Mucosa of descending colon (tissue), 3 donors: ENCODE data around the gene TUBA1C. TPM values are rescaled to one million over a fixed set of nuclear protein-coding genes. Genes with fewer than 3 reads are reported as not detected.

Experiments
- ATAC-seq: fragments of 200-7000 bp; cut with Tn5 transposase; one replicate; pipeline ENCODE4 v1.9.1; 2020; ENCODE audit warnings: mild to moderate bottlenecking, moderate library complexity
- DNase-seq, 3 donors: peaks; one replicate each; pipeline ENCODE4 v3.0.0-alpha.2; 2020
- H3K36me3 ChIP-seq: fragments of 200-600 bp; one replicate; pipeline ENCODE4 v1.8.0; 2021; ENCODE audit warnings: low read depth, mild to moderate bottlenecking
- H3K4me1 ChIP-seq: fragments of 200-600 bp; one replicate; pipeline ENCODE4 v1.8.0; 2021; ENCODE audit warnings: low read depth, mild to moderate bottlenecking
- H3K4me3 ChIP-seq: fragments of 200-600 bp; one replicate; pipeline ENCODE4 v1.8.0; 2021; ENCODE audit warnings: mild to moderate bottlenecking
- H3K9me3 ChIP-seq: fragments of 200-600 bp; one replicate; pipeline ENCODE4 v1.8.0; 2021; ENCODE audit warnings: mild to moderate bottlenecking
- intact Hi-C, 2 donors: fragments of 100-400 bp; cut with DNase I in 1 of 2; cut with micrococcal nuclease in 1 of 2; formaldehyde crosslinking; loops; one replicate each; pipeline versions ENCODE4 v1.11.0 to v1.11.1; 2022; cut with DNase I, micrococcal nuclease
- total RNA-seq, 3 donors: library from RNA; stranded (reverse); fragmentation: NEBNext Ultra II Directional in 2 of 3; extraction: Animal tissue kit (Norgen Biotek cat#: 25700) in 2 of 3; gene quantifications; one replicate each; pipeline versions ENCODE4 v1.2.1 to v1.2.4, GENCODE V29; 2021 to 2023
- TF ChIP-seq, protein P1 (sequence below): fragments of 200-600 bp; IDR thresholded peaks from one replicate; pipeline ENCODE4 v1.8.0; 2022; ENCODE audit warnings: antibody characterized with exemption, mild to moderate bottlenecking
- donor health status: DM: no; HTN: no; CAD: no; lungs with moderate emphysema.
- donor health status: DM: no; HTN: no; CAD: no.
- donor health status: DM: no; HTN: yes; CAD: no.

TUBA1C gene
- total RNA-seq, 3 donors from 2014 or later: 128 to 260 (median 236) TPM

GRCh38 chr12:49231878-49232655 is 32.8 kb upstream of the TUBA1C start:
- Histone ChIP-seq H3K4me1 (no peaks in the 10 kb centered on the region), H3K9me3 (no peaks in the 10 kb centered on the region), H3K36me3 (no peaks in the 10 kb centered on the region), H3K4me3 (no peak overlapping the region)
- DNase-seq (no peak), ATAC-seq (no peak)
- intact Hi-C loops: loop anchor here (5.0 to 10.0 kb wide), 3 partner anchors 40 to 167 kb away; partner anchors contain the start of genes KMT2D (in 1 of the 2) and RHEBL1 (in 1 of the 2)
- TF ChIP-seq, protein P1, sequence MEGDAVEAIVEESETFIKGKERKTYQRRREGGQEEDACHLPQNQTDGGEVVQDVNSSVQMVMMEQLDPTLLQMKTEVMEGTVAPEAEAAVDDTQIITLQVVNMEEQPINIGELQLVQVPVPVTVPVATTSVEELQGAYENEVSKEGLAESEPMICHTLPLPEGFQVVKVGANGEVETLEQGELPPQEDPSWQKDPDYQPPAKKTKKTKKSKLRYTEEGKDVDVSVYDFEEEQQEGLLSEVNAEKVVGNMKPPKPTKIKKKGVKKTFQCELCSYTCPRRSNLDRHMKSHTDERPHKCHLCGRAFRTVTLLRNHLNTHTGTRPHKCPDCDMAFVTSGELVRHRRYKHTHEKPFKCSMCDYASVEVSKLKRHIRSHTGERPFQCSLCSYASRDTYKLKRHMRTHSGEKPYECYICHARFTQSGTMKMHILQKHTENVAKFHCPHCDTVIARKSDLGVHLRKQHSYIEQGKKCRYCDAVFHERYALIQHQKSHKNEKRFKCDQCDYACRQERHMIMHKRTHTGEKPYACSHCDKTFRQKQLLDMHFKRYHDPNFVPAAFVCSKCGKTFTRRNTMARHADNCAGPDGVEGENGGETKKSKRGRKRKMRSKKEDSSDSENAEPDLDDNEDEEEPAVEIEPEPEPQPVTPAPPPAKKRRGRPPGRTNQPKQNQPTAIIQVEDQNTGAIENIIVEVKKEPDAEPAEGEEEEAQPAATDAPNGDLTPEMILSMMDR: no peak

DNA sequence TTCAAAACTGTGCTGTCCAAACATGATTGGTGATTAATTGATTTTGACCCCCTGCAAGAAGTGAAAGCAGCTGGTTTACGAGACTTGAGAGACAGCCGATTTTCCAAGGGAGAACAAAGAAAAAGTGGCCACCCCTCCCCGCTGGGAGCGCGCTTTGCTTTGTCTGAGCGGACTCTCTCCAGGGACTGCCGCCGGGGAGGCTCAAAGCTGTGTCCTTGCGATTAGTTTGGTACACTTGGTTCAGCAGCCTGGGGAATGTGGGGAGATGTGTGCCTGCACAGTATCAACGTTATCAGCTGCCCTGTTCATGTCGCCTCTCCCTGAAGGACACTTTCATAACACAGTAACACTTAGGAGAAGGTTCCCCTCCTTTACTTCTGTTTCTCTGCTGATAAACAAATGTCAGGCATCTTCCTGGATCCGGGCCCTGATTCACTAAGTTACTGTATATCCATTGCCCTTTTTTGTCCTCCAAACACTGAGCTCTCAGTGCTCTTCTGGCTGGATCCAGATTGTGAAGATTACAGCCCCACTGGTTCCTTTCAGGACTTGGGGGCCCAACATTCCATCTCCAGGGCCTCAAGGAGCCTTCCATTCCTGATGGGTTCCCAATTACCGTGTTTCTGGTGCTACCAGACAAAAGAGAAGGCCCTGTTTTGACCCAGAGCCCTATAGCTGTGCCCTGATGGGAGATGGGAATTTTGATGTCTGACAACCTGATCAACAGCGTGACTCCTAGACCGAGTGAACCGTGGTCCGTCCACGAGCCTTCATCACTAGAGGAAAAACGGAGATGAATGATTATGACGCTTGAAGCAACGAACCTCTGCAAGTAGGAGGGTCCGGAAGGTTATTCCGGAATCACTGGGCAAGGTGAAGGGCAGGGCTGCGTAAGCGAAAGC is 31.7 kb upstream of the TUBA1C start:
- TF ChIP-seq, protein P1: no peak
- intact Hi-C loops: loop anchor here (5.0 to 10.0 kb wide), 3 partner anchors 41 to 168 kb away; partner anchors contain the start of genes KMT2D (in 1 of the 2) and RHEBL1 (in 1 of the 2)

DNA sequence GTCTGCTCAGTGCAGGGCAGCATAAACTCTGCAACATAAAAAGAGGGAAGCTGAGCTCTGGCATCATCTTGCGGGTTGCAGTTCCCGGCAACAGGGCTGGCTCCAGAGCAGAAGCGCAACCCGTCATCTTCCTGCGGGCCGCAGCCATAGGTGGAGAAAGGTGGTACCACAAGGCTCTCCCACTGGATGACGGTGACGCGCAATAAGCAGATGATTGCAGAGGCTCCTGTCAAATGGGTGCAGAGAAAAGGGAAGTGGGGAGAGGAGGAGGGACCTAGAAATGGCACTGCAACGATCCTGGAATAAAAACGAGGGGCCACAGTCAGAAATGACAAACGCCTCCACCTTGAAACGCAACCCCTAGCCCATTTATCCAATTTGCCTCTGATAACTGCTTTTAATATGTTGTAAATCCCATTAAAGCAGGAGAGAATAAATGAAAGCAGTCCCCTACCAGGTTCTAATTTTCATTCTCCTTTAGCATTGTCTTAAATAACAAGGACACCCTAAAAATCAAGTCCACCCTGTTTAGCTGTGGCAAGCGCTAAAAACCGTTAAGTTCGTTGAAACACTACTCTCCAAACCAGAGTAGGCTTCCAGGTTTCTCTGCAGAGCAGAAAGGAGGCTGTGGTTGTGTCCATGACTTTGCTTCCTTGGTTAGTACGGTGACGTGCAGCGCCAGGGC is 30.9 kb upstream of the TUBA1C start:
- DNase-seq: peak; percentile 36 to 81 (median 48)
- Histone ChIP-seq H3K4me3 (no peak overlapping the region), H3K9me3 (no peaks in the 10 kb centered on the region), H3K4me1 (no peaks in the 10 kb centered on the region), H3K36me3 (no peaks in the 10 kb centered on the region)
- ATAC-seq: peak; percentile 17
- TF ChIP-seq, protein P1: no peak
- intact Hi-C loops: loop anchor here (5.0 to 10.0 kb wide), 3 partner anchors 42 to 169 kb away; partner anchors contain the start of genes KMT2D (in 1 of the 2) and RHEBL1 (in 1 of the 2)

More for the DNA sequence above, 31.7 kb upstream of the TUBA1C start:
- no peaks in the 10 kb centered on the region for H3K36me3 ChIP-seq
- H3K4me1 ChIP-seq: no peaks in the 10 kb centered on the region
- H3K4me3 ChIP-seq: no peak overlapping the region
- no peaks in the 10 kb centered on the region for H3K9me3 ChIP-seq
- ATAC-seq (no peak), DNase-seq (peak; percentile 26 to 57 (median 41))

GRCh38 chr12:49236423-49236822 is 28.5 kb upstream of the TUBA1C start:
- ATAC-seq: no peak
- TF ChIP-seq, protein P1: no peak
- H3K9me3 ChIP-seq: no peaks in the 10 kb centered on the region
- H3K4me1 ChIP-seq: no peaks in the 10 kb centered on the region
- intact Hi-C loops: loop anchor here (10.0 kb wide), 2 partner anchors 152 to 172 kb away; partner anchors contain the start of genes KMT2D (in 1 of the 2) and RHEBL1 (in 1 of the 2)
- no peaks in the 10 kb centered on the region for H3K36me3 ChIP-seq
- no peak overlapping the region for H3K4me3 ChIP-seq
- DNase-seq: no peak

GRCh38 chr12:49243631-49244030 is 21.3 kb upstream of the TUBA1C start:
- TF ChIP-seq, protein P1: no peak
- Histone ChIP-seq H3K4me1 (no peaks in the 10 kb centered on the region), H3K9me3 (no peaks in the 10 kb centered on the region), H3K4me3 (no peak overlapping the region), H3K36me3 (no peaks in the 10 kb centered on the region)
- intact Hi-C loops: no loop called here
- ATAC-seq: no peak
- no peak for DNase-seq
